GM19025 (cell line): ENCODE results near the gene KDM7A.

Experiments
- ATAC-seq: cut with Tn5 transposase; IDR thresholded peaks from one replicate; pipeline ENCODE4 v1.9.1; 2021; ENCODE audit warnings: mild to moderate bottlenecking, low read depth, moderate library complexity; ENCODE audit not compliant: unreplicated experiment

KDM7A gene

DNA sequence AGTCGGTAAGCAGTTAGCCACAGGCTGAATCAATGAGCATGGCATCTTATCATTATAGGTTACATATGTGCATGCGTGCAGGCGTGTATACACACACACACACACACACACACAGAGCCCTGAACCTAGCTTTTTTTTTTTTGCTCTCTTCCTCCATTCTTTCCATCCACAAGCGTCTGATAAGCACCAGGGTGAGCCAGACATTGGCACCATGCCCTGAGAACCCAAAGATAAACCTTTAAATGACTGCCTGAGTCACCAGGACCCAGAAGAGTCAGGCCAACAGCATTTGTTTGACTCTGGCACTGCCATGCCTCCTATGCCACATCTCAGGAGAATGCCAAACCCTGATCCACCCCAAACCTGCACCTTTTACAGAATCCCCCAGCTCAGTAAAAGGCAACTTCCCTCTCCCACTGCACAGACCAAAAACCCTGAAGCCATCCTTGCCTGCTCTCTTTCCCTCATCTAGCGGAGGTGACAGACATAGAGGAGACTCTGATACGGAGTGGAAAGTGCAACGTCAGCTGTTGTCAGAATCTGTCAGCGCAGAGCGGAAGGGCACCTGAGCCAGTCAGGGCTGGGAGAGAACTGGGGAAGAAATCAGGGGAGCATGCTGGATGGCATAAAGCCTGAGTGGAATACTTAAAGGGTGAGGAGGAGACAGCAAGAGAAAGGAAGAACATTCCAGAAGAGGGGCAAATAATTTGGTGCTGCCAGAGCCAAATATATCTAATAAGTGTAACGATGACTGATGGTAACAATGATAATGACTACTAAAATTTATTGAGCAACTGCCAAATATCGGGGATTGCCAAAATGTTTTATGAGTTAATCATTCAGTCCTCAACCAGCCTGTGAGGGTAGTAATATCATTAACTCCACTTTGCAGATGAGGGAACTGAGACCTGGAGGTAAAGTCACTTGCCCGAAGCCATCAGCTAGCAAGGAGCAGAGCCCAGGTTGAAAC, 117.2 kb downstream of the KDM7A start:
- ATAC-seq = no peak

DNA sequence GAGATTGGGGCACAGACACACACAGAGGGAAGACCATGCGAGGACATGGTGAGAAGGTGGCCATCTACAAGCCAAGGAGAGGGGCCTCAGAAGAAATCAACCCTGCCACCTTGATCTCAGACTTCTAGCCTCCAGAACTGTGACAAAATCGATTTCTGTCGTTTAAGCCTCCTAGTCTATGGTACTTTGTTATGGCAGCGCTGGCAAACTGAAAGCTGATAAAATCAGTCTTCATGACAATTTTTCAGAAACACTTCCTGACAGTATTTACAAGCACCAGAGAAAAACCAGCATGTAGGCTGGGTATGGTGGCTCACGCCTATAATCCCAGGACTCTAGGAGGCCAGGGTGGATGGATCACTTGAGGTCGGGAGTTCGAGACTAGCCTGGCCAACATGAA, 118.3 kb downstream of the KDM7A start:
- no peak for ATAC-seq

DNA sequence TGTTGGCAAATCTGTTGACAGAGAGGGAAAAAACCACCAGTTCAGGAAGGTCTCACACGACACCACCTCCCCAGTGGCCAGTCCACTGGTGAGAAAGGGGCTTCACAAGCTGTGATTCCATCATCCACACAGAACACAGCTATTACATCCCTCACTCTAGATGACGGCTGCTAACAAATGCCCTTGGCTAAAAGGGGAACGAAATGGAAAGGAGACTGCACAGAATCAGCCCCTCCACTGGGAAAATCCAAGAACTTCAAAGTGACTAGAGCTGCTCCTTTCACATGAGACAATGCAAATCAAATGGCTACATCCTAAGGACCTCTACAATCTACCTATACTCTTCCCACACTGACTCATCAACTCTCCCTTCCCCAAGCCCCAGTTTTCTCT, 119.6 kb downstream of the KDM7A start:
- ATAC-seq = no peak

- no peak for ATAC-seq
Measured at GRCh38 chr7:140056431-140057142, 120.2 kb downstream of the KDM7A start.

DNA sequence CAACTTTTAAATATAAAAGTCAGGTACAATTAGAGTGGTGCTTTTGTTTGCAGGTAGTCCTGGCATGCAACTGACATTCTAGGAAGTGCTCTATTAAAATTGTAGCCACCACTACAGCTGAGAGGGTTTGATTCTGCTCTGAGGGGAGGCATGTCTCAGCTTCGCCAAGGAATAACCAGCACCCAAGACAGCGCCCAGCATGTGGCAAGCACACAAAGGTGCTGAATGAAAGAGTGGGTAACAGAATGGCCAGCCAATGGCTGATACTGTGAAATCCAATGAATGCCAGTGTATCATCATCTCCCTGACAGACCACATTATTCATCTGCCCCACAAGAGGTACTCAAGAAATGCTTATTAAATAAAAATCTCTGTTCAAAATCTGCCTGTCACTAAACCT, 121.0 kb downstream of the KDM7A start:
- no peak for ATAC-seq

- ATAC-seq = no peak
Measured at GRCh38 chr7:140054751-140055150, 122.0 kb downstream of the KDM7A start.

DNA sequence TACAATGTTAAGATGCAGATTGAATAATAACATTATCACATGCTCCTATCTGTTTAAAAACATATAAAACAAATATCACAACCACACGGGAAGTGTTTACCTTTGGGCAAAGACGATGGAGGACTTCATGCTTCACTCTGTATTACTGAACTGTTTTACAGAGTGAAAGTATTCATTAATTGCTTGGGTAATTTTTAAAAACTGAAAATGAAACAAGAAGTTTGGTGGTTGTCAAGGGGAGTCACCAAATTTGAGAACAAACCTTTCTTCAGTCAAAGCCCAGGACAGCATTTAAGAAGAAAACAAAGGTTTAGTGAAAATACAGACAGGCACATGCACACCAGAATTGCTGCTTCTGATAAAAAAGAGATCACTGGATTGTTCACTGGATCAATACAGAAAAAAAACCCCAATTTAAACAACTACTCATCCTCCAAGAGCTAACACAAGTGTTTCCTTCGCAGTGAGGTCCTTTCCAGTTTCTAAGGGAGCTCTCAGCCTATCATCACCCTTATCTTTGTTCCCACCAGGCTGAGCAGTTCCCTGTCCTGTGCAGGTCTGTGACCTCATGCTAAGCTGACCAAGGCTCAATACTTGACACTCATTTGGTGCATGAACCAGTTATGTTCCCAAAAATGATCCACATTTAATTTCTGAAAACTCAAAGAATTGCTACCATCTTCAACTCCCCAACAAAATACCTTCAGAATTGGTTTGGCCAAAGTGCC, 122.8 kb downstream of the KDM7A start:
- peak; percentile 88 for ATAC-seq

GRCh38 chr7:140051820-140052219, 125.0 kb downstream of the KDM7A start:
- no peak for ATAC-seq

DNA sequence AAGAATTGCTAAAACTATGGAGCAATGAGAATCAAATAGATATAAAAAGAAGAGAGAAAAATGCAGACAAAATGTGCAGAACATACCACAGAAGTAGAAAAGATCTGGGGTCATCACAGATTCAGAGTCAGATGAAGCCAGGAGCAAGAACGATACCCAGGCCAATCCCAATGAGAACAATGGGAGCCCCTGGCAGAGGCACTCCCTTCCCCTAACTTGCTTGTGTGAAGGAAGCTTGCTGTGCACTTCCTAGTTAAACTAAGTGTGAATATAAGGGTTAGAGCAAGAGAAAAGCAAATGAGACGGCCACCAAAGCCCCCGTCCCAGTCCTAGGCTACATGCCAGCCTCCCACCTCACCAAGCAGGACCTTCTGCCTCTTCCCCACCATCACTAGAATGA, 126.7 kb downstream of the KDM7A start:
- no peak for ATAC-seq

DNA sequence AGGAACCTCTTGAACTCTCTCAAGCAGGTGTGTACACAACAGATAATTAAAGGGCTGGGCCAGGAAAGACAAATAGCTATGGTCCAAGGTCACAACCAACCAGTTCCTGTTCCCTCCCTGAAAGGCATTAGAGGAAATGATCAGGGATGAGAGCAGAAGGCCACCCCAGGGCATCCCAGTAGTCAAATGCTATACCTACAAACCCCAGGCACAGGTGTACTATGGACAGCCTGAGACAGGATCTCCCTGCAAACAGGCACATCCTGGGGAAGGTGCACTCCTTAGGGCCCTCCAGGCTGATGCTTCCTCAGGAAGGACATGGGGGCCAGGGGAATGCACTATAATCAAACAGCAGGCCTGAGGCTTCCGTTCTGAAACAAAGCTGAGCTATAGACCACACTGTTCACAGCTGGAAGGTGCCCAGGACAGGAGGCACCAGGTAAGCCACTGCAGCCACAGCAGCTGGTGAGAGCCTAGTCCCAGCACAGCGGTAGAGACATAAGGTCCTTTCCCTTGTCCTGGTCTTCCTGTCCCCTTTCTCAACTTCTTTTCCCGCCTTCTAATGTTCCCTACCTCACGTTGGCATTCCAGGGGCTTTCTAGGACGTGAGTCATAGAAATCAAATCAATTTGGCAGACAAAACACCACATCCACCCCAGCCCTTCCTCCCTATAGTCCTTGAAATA, 127.3 kb downstream of the KDM7A start:
- ATAC-seq = no peak

DNA sequence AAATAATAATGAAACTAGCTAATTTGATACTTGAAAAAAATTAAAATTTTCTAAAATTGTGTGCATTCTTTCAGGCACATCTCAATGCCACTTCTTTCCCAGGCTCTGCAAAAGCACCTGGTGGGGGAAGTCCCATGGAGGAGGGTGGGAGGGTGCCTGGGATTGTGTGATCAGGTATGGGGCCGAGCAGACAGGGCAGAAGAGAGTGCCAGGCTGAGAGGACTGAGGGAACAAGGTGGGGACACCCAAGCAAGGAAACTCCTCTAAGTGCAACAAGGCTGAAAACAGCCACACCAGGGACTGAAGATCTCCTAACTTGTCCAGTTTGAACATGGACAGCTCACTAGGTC, 127.8 kb downstream of the KDM7A start:
- ATAC-seq = no peak

GRCh38 chr7:140048138-140048537, 128.6 kb downstream of the KDM7A start:
- ATAC-seq = no peak

DNA sequence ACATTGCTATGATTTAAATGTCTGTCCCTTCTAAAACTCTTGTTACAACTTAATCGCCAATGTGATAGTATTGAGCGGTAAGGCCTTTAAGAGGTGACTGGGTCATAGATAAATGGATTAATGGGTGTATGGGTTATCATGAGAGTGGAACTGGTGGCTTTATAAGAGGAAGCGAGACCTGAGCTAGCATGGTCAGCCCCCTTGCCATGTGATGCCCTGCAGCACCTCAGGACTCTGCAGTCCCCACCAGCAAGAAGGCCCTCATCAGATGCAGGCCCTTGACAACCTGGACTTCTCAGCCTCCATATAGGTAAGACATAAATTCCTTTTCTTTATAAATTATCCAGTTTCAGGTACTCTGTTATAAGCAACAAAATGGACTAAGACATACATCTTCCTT, 129.6 kb downstream of the KDM7A start:
- ATAC-seq = no peak

DNA sequence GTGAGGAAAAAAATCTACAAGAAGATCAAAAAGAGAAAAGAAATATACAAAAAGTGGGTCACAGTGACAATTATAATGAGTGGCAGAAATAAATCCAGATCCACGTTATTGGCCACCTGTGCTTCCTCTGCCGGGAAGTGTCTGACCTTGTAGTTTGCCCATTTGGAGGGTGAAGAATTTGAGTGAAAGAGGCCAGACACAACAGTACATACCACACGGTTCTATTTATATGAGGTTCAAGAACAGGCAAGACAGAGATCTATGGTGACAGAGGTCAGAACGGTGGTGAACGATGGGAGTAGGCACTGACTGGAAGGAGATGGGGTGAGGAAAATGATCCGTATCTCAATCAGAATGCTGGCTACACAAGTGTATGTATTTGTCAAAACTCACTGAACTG, 131.1 kb downstream of the KDM7A start:
- no peak for ATAC-seq

GRCh38 chr7:140044251-140044650, 132.5 kb downstream of the KDM7A start:
- no peak for ATAC-seq

DNA sequence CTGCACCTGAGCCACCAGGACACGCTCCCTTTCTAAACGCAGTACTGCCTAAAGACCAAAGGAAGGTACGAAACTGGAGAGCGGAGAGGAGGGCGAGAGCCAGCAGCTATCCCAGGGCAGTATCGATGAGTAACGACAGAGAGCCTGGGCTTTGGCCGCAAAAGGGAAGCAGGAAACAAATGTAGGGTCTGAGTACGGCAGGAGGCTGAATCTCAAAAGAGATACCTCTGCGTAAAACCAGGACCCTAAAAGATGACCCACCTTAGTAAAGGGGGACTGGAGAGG, 134.5 kb downstream of the KDM7A start:
- no peak for ATAC-seq

- no peak for ATAC-seq
Measured at GRCh38 chr7:140041659-140042385, 135.0 kb downstream of the KDM7A start.

DNA sequence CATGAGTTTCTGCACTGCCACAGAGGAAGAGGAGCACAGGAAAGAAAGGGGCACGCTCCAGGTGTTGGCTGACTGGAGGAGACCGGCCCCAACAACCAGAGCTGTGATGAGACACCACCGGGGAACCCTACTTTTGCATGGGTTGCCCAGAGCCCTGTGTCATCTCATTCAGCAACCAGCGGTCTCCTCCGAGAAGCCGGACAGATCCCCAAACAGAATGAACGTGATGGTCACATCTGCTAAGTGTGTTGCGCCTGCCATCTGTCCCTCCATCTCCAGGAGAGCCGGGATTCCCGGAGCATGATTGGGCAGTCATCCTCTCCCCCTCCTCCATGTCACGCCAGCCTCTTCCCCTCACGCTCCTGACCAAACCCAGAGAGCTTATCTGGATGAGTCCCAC, 136.9 kb downstream of the KDM7A start:
- ATAC-seq = no peak

DNA sequence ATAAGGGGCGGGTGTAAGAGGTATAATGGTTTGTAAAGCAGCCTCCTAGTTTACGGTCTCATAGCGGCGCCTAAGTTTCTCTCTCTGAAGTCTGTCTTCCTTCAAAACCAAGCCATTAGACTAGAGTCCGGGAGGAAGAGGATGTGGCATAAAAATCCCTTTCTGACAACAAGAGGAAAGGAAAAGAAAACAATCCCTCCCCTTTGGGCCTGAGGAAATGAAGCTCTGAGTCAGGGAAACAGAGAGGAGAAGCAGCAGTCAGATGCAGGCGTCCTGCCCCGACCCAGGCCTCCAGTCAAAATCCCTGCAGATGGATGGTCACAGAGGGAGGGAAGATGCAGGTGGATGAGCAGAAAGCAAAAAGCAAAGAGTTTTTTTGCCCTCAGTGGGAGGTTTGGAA, 137.7 kb downstream of the KDM7A start:
- no peak for ATAC-seq

DNA sequence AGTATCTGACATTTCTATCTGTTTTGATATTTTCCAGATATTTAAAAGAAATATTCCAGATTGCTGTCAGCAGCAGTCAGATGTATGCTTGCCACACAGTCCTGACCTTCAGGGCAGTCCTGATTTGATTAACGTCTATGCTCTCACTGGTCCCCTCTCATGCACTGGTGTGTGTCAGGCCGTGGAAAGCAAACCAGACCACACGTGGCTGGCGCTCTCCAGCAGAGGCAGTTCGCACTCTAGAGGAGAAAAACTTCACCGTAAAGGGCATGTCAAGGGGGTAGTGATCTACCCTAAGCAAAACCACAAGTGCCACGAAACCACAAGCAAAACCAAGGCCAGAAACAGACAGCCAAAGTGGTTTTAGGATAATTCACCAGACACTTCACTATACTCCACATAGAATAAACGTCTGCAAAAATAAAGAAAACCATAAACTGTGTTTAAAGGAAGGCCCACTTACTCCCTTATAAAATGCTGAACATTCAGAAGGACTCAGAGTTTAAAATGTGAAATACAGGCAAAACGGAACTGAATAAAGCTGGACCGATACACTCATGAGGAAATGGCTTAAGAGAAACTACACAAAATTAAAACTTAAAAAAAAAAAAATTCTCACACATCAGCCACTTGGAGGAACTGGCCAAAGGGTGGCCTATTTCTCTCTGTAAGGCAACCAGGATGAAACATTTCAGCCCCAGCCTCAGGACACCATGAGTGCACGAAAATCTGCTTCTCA, 140.4 kb downstream of the KDM7A start:
- ATAC-seq = no peak
